Bronchial epithelial cell (primary cell): ENCODE data around the gene TRAPPC3. TPM values are rescaled to one million over a fixed set of nuclear protein-coding genes. Genes with fewer than 3 reads are reported as not detected.

Experiments
- DNase-seq: peaks from one replicate; pipeline ENCODE4 v3.0.0-alpha.2; 2010; ENCODE audit warnings: low read depth
- FAIRE-seq: peaks from 2 replicates; lab custom pipeline; 2011; peaks lifted over from hg19 to GRCh38; lab: Jason Lieb, UNC
- H3K27me3 ChIP-seq: 2 replicates; pipeline ENCODE4 v1.5.1; 2011; ENCODE audit warnings: low read length; ENCODE audit not compliant: control insufficient read depth, insufficient read depth
- H3K36me3 ChIP-seq: 2 replicates; pipeline ENCODE4 v1.5.1; 2011; ENCODE audit warnings: low read length; ENCODE audit not compliant: control insufficient read depth, insufficient read depth
- H3K4me3 ChIP-seq: 2 replicates; pipeline ENCODE4 v1.5.1; 2011; ENCODE audit warnings: mild to moderate bottlenecking, low read depth, low read length, control low read depth
- CTCF ChIP-seq: IDR thresholded peaks from 2 replicates; pipeline ENCODE4 v1.5.1; 2011; ENCODE audit warnings: mild to moderate bottlenecking, moderate library complexity, low read length, control low read depth, inconsistent platforms; ENCODE audit not compliant: insufficient read depth, severe bottlenecking
- total RNA-seq: library from RNA; depleted of rRNA; stranded (reverse); fragments of >200 nt; gene quantifications from 2 replicates; pipeline ENCODE4 v1.2.1, GENCODE V29; 2014

TRAPPC3 gene
- total RNA-seq, 1 donor from 2014 or later: 105 TPM

- TF ChIP-seq CTCF: no peak
- no peak for DNase-seq
- Histone ChIP-seq H3K4me3 (no peak overlapping the region), H3K36me3 (peaks cover 67% of the 10 kb centered on the region), H3K27me3 (no peaks in the 10 kb centered on the region)
- no peak for FAIRE-seq
Observed at GRCh38 chr1:36174713-36175112, 25.4 kb upstream of the TRAPPC3 start.

GRCh38 chr1:36172983-36173382, 23.7 kb upstream of the TRAPPC3 start:
- DNase-seq: peak; percentile 98
- TF ChIP-seq CTCF: no peak
- no peak for FAIRE-seq
- no peak overlapping the region for H3K4me3 ChIP-seq
- H3K36me3 ChIP-seq: peaks cover 53% of the 10 kb centered on the region
- H3K27me3 ChIP-seq: no peaks in the 10 kb centered on the region

GRCh38 chr1:36172017-36172747, 22.9 kb upstream of the TRAPPC3 start:
- peaks cover 51% of the 10 kb centered on the region for H3K36me3 ChIP-seq
- H3K27me3 ChIP-seq: no peaks in the 10 kb centered on the region
- TF ChIP-seq CTCF: no peak
- no peak overlapping the region for H3K4me3 ChIP-seq
- no peak for FAIRE-seq
- DNase-seq: no peak

GRCh38 chr1:36170643-36171412, 21.5 kb upstream of the TRAPPC3 start:
- no peaks in the 10 kb centered on the region for H3K27me3 ChIP-seq
- H3K4me3 ChIP-seq: no peak overlapping the region
- DNase-seq (no peak), FAIRE-seq (no peak)
- no peak for TF ChIP-seq CTCF
- peaks cover 41% of the 10 kb centered on the region for H3K36me3 ChIP-seq

- no peak overlapping the region for H3K4me3 ChIP-seq
- no peak for FAIRE-seq
- TF ChIP-seq CTCF: no peak
- H3K36me3 ChIP-seq: peaks cover 22% of the 10 kb centered on the region
- DNase-seq: no peak
- H3K27me3 ChIP-seq: no peaks in the 10 kb centered on the region
Observed at GRCh38 chr1:36168514-36168913, 19.2 kb upstream of the TRAPPC3 start.
